ENCODE measurements around the gene EHBP1L1. TPM values are rescaled to one million over a fixed set of nuclear protein-coding genes. Genes with fewer than 3 reads are reported as not detected.
A peak's percentile ranks its signal among the peaks of the same experiment; 100 is the strongest.

EHBP1L1 gene
- total RNA-seq, 1 experiment from 2014 or later: 126 TPM

- H3K4me2 ChIP-seq (ENCODE audit: low read length): peak overlapping the region; percentile 81
- H3K36me3 ChIP-seq (ENCODE audit: low read depth, low read length): no peaks in the 10 kb centered on the region
- H3K9ac ChIP-seq (ENCODE audit: low read length): peak overlapping the region; percentile 56
- peaks cover 12% of the 10 kb centered on the region for H3F3A ChIP-seq (ENCODE audit: low read length, unreplicated experiment)
- no peaks in the 10 kb centered on the region for H3K27me3 ChIP-seq (ENCODE audit: low read length)
- H3K9me3 ChIP-seq (ENCODE audit: low read length): no peaks in the 10 kb centered on the region
- TSS peak; percentile 63 for BruUV-seq (replicated peaks)
- DNase-seq: no peak
- H3K9me2 ChIP-seq (replicated peaks; ENCODE audit: low read length): no peaks in the 10 kb centered on the region
- peaks cover 59% of the 10 kb centered on the region for H3K4me1 ChIP-seq (ENCODE audit: insufficient read depth, low read length)
- peak overlapping the region; percentile 68 for H3K4me3 ChIP-seq (ENCODE audit: low read length)
- POLR2A ChIA-PET (ENCODE audit: unreplicated experiment): interaction anchor here (1.5 kb wide), 1 partner anchor 11 kb away, joined by 10 read pairs; the partner anchor contains the start of gene ZNRD2
- H3K27ac ChIP-seq (ENCODE audit: low read length): peak overlapping the region; percentile 91
- H3K79me2 ChIP-seq (ENCODE audit: low read length): peaks cover 27% of the 10 kb centered on the region
- ATAC-seq: no peak
- CTCF ChIA-PET: interaction anchor here (1.7 kb wide), 1 partner anchor 11 kb away, joined by 6 read pairs; the partner anchor contains the start of gene ZNRD2
- intact Hi-C loops (cut with micrococcal nuclease): no loop called here
- TF ChIP-seq EZH2phosphoT487 (IDR thresholded peaks at IDR 0.05; ENCODE audit: borderline replicate concordance, low read length) (no peak), EZH2 (IDR thresholded peaks at IDR 0.05; ENCODE audit: low read length, unreplicated experiment) (no peak), CTCF (conservative IDR thresholded peaks at IDR 0.05; ENCODE audit: low read depth, low read length) (0 out of 2 replicates have a peak, but pooled peaks have one; percentile 14)
- H2AFZ ChIP-seq (ENCODE audit: low read length): peak overlapping the region; percentile 54; the same call in 1 of the 2 replicates
- H4K20me1 ChIP-seq (ENCODE audit: low read length): no peaks in the 10 kb centered on the region
Measured at GRCh38 chr11:65558930-65559509, 16.8 kb upstream of the EHBP1L1 start.

GRCh38 chr11:65559535-65559934 is 16.3 kb upstream of the EHBP1L1 start:
- no peaks in the 10 kb centered on the region for H3K36me3 ChIP-seq (ENCODE audit: low read depth, low read length)
- peak overlapping the region; percentile 6; the same call in 1 of the 2 replicates for H3K9ac ChIP-seq (ENCODE audit: low read length)
- peak overlapping the region; percentile 81 for H3K4me2 ChIP-seq (ENCODE audit: low read length)
- no peaks in the 10 kb centered on the region for H3K27me3 ChIP-seq (ENCODE audit: low read length)
- intact Hi-C loops (cut with micrococcal nuclease): no loop called here
- H3K27ac ChIP-seq (ENCODE audit: low read length): peak overlapping the region; percentile 91
- no peaks in the 10 kb centered on the region for H4K20me1 ChIP-seq (ENCODE audit: low read length)
- peaks cover 22% of the 10 kb centered on the region for H3K79me2 ChIP-seq (ENCODE audit: low read length)
- H3K4me1 ChIP-seq (ENCODE audit: insufficient read depth, low read length): peaks cover 59% of the 10 kb centered on the region
- no peak for TF ChIP-seq EZH2phosphoT487 (IDR thresholded peaks at IDR 0.05; ENCODE audit: borderline replicate concordance, low read length)
- H3F3A ChIP-seq (ENCODE audit: low read length, unreplicated experiment): peaks cover 12% of the 10 kb centered on the region
- ChIA-PET POLR2A (ENCODE audit: unreplicated experiment) (interaction anchor here (1.5 kb wide), 1 partner anchor 11 kb away, joined by 10 read pairs; the partner anchor contains the start of gene ZNRD2), CTCF (interaction anchor here (1.0 to 1.7 kb wide), 5 partner anchors 11 to 34 kb away, joined by 3 to 12 read pairs (median 6); partner anchors contain the start of genes FAM89B, SCYL1 and ZNRD2)
- no peak overlapping the region for H2AFZ ChIP-seq (ENCODE audit: low read length)
- no peak for ATAC-seq
- DNase-seq: no peak
- no peaks in the 10 kb centered on the region for H3K9me2 ChIP-seq (replicated peaks; ENCODE audit: low read length)
- H3K4me3 ChIP-seq (ENCODE audit: low read length): no peak overlapping the region
- H3K9me3 ChIP-seq (ENCODE audit: low read length): no peaks in the 10 kb centered on the region
- BruUV-seq (replicated peaks): no TSS peak

- TF ChIP-seq EZH2 (IDR thresholded peaks at IDR 0.05; ENCODE audit: low read length, unreplicated experiment) (no peak), CTCF (conservative IDR thresholded peaks at IDR 0.05; ENCODE audit: low read depth, low read length) (no peak)
- peak overlapping the region; percentile 58 for H3K9ac ChIP-seq (ENCODE audit: low read length)
- DNase-seq (peak; percentile 98), ATAC-seq (peak; percentile 49)
- peaks cover 54% of the 10 kb centered on the region for H3K4me1 ChIP-seq (ENCODE audit: insufficient read depth, low read length)
- intact Hi-C loops (cut with micrococcal nuclease): loop anchor here (1.0 kb wide), 1 partner anchor 10 kb away; the partner anchor contains the start of gene ZNRD2
- H2AFZ ChIP-seq (ENCODE audit: low read length): peak overlapping the region; percentile 20; the same call in 1 of the 2 replicates
- H3F3A ChIP-seq (ENCODE audit: low read length, unreplicated experiment): peaks cover 12% of the 10 kb centered on the region
- no peaks in the 10 kb centered on the region for H3K9me3 ChIP-seq (ENCODE audit: low read length)
- no peaks in the 10 kb centered on the region for H3K36me3 ChIP-seq (ENCODE audit: low read depth, low read length)
- H4K20me1 ChIP-seq (ENCODE audit: low read length): no peaks in the 10 kb centered on the region
- no TSS peak for BruUV-seq (replicated peaks)
- H3K27ac ChIP-seq (ENCODE audit: low read length): peak overlapping the region; percentile 91
- H3K4me3 ChIP-seq (ENCODE audit: low read length): peak overlapping the region; percentile 28; the same call in 1 of the 2 replicates
- CTCF ChIA-PET: interaction anchor here (1.0 to 1.7 kb wide), 5 partner anchors 10 to 35 kb away, joined by 3 to 12 read pairs (median 6); partner anchors contain the start of genes FAM89B, SCYL1 and ZNRD2
- peaks cover 17% of the 10 kb centered on the region for H3K79me2 ChIP-seq (ENCODE audit: low read length)
- H3K9me2 ChIP-seq (replicated peaks; ENCODE audit: low read length): no peaks in the 10 kb centered on the region
- H3K4me2 ChIP-seq (ENCODE audit: low read length): peak overlapping the region; percentile 81
- POLR2A ChIA-PET (ENCODE audit: unreplicated experiment): interaction anchor here (1.5 kb wide), 1 partner anchor 10 kb away, joined by 10 read pairs; the partner anchor contains the start of gene ZNRD2
- no peaks in the 10 kb centered on the region for H3K27me3 ChIP-seq (ENCODE audit: low read length)
Measured at GRCh38 chr11:65559951-65560537, 15.8 kb upstream of the EHBP1L1 start.
